Stimulated activated CD8-positive, alpha-beta memory T cell treated with anti-CD3 and anti-CD28 coated beads, Interleukin-15, amount 100 ng/mL, for 4 hours (primary cell): Measurements from ENCODE around the gene NAT14.
"Not testable (repeated sequence)": the region's sequence is repeated elsewhere in the genome, so short reads cannot be mapped to it uniquely, and the experiment has no call there.

Experiments
- DNase-seq, 2 donors: peaks; one replicate each; pipeline ENCODE4 v3.0.0-alpha.2; 2020; ENCODE audit warnings: low read depth in 2 of 2

NAT14 gene

GRCh38 chr19:55502197-55502952, 17.4 kb downstream of the NAT14 start:
- no peak for DNase-seq

- DNase-seq, result no peak
Measured at GRCh38 chr19:55503157-55503501, 18.1 kb downstream of the NAT14 start.

- peak; percentile 78 to 85 for DNase-seq
Measured at GRCh38 chr19:55503502-55504251, 18.7 kb downstream of the NAT14 start.

GRCh38 chr19:55504252-55504603, 19.2 kb downstream of the NAT14 start:
- DNase-seq, result no peak

- no peak for DNase-seq
Measured at GRCh38 chr19:55504981-55505380, 20.0 kb downstream of the NAT14 start.

GRCh38 chr19:55508120-55508519, 23.1 kb downstream of the NAT14 start:
- no peak for DNase-seq

GRCh38 chr19:55516878-55517620, 32.1 kb downstream of the NAT14 start:
- DNase-seq, result peak; percentile 75 to 82

- no peak for DNase-seq
Measured at GRCh38 chr19:55519451-55520311, 34.7 kb downstream of the NAT14 start.

GRCh38 chr19:55520691-55521292, 35.8 kb downstream of the NAT14 start:
- no peak for DNase-seq

GRCh38 chr19:55525289-55526101, 40.5 kb downstream of the NAT14 start:
- no peak for DNase-seq

- no peak for DNase-seq
Measured at GRCh38 chr19:55526216-55527196, 41.5 kb downstream of the NAT14 start.

GRCh38 chr19:55527197-55528029, 42.4 kb downstream of the NAT14 start:
- DNase-seq, result no peak

GRCh38 chr19:55528030-55528803, 43.2 kb downstream of the NAT14 start:
- no peak for DNase-seq

- DNase-seq, result no peak
Measured at GRCh38 chr19:55529636-55530234, 44.7 kb downstream of the NAT14 start.

- no peak for DNase-seq
Measured at GRCh38 chr19:55530996-55531395, 46.0 kb downstream of the NAT14 start.

GRCh38 chr19:55534280-55534679, 49.3 kb downstream of the NAT14 start:
- not testable (repeated sequence) for DNase-seq
